Esophagus muscularis mucosa (tissue), 4 donors: Measurements from ENCODE around the gene CDCA5. TPM values are rescaled to one million over a fixed set of nuclear protein-coding genes. Genes with fewer than 3 reads are reported as not detected.

ENCODE experiments used
- DNase-seq: peaks from one replicate; pipeline ENCODE4 v3.0.0-alpha.2; 2017; ENCODE audit errors: extremely low spot score
- H3K27ac ChIP-seq, 4 donors: fragments of 200-600 bp; sonication (generic); replicated peaks in 1 of 4; 1 replicate in 3 of 4; 2 replicates in 1 of 4; pipeline ENCODE4 v1.5.1; 2016 to 2019; ENCODE audit warnings: mild to moderate bottlenecking in 1 of 4
- H3K27me3 ChIP-seq, 4 donors: fragments of 200-600 bp; sonication (generic); one replicate each; pipeline versions ENCODE4 v1.5.1 to v1.6.0; 2016 to 2019
- H3K36me3 ChIP-seq, 4 donors: fragments of 200-600 bp; sonication (generic); one replicate each; pipeline ENCODE4 v1.5.1; 2016 to 2019
- H3K4me1 ChIP-seq, 4 donors: fragments of 200-600 bp; sonication (generic); one replicate each; pipeline ENCODE4 v1.5.1; 2016 to 2019
- H3K4me3 ChIP-seq, 4 donors: fragments of 200-600 bp; sonication (generic); 1 replicate in 2 of 4; 2 replicates in 2 of 4; pipeline ENCODE4 v1.5.1; 2016 to 2019; ENCODE audit warnings: mild to moderate bottlenecking in 4 of 4, moderate library complexity in 1 of 4
- H3K9me3 ChIP-seq, 4 donors: fragments of 200-600 bp; sonication (generic); 1 replicate in 3 of 4; 2 replicates in 1 of 4; pipeline ENCODE4 v1.5.1; 2016 to 2019
- CTCF ChIP-seq, 3 experiments: fragments of 200-600 bp in 2 of 3; fragments of 450-650 bp in 1 of 3; sonication (generic) in 2 of 3; IDR thresholded peaks; one replicate each; pipeline ENCODE4 v1.5.1; 2017 to 2019; ENCODE audit warnings: antibody characterized with exemption in 3 of 3, mild to moderate bottlenecking in 2 of 3, moderate library complexity in 1 of 3
- EP300 ChIP-seq: sonication (generic); formaldehyde crosslinking; IDR thresholded peaks from one replicate; pipeline ENCODE4 v1.6.1; 2017; ENCODE audit warnings: antibody characterized with exemption
- POLR2A ChIP-seq: fragments of 450-650 bp; IDR thresholded peaks from one replicate; pipeline ENCODE4 v1.6.1; 2017; ENCODE audit warnings: antibody characterized with exemption, moderate library complexity, mild to moderate bottlenecking, low read depth
- POLR2AphosphoS5 ChIP-seq, 2 donors: sonication (generic); formaldehyde crosslinking; IDR thresholded peaks; one replicate each; pipeline ENCODE4 v1.6.1; 2017; ENCODE audit warnings: antibody characterized with exemption in 2 of 2
- WGBS: methylation state at CpG from one replicate; pipeline ENCODE4 v1.1.5; 2018; 5-methylcytosine and 5-hydroxymethylcytosine counted together
- intact Hi-C: fragments of 100-400 bp; cut with DNase I; formaldehyde crosslinking; loops from one replicate; pipeline ENCODE4 v1.15.1; 2023
- total RNA-seq, 4 donors: library from RNA; depleted of rRNA; stranded (reverse); fragments of >200 nt; gene quantifications; one replicate each; pipeline versions ENCODE4 v1.1.0 to v1.2.1, GENCODE V29; 2016

CDCA5 gene
- total RNA-seq, 4 donors from 2014 or later = 0.33 to 1.1 (median 0.38) TPM

GRCh38 chr11:65060913-65061408 lies 22.9 kb downstream of the CDCA5 start:
- Histone ChIP-seq H3K27me3 (no peaks in the 10 kb centered on the region), H3K9me3 (no peaks in the 10 kb centered on the region), H3K36me3 (no peaks in the 10 kb centered on the region), H3K4me3 (no peak overlapping the region), H3K4me1 (no peaks in the 10 kb centered on the region), H3K27ac (no peak overlapping the region)
- no peak for TF ChIP-seq POLR2AphosphoS5 (IDR thresholded peaks at IDR 0.05)
- no peak for TF ChIP-seq EP300
- TF ChIP-seq CTCF (IDR thresholded peaks at IDR 0.05) = peak in 2 of 3 experiments; percentile 16 to 25
- intact Hi-C loops = loop anchor here (10.0 kb wide), 1 partner anchor 694 kb away; no protein-coding TSS in a partner anchor
- no peak for DNase-seq
- 71% methylated on average over 9 of the region's 9 CpGs for whole genome bisulfite sequencing

DNA sequence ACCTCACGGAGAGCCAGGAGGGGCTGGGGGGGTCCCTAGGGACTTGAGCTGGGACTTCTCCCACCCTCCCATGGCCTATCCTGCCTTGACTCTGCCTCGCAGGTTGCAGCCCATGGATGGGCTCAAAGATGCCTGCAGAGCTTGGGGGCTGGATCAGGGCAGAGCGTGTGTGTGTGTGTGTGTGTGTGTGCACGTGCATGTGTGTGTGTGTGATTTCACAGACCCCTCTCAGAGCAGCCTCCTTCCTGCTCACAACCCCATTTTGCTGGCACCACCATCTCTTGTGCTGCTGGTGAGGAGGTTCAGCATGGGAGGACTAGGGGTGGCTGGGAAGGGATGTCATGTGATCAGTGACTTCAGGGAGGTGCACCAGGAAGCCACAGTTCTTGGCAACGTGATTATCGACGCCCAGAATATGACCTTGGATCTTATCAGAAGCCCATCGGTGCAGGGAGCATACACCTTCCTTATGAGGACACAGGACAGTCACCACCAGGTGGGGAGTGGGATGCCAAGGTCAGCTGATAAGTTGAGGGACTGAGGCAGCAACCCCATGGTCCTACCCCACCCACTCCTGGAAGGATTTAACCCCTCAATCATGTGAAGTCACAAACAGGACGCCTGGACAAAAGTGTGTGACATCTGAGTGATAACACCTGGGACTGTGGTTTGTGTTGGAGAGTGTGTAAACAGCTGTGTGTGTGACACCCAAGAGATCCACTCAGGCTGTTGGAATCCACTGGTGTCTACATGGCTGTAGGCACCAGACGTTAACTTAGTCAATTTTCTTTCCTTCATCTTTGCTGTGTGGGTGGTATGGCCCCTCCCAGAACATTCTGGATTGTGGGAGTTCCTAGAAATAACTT lies 23.6 kb downstream of the CDCA5 start:
- H3K4me1 ChIP-seq = no peaks in the 10 kb centered on the region
- intact Hi-C loops = loop anchor here (10.0 kb wide), 1 partner anchor 695 kb away; no protein-coding TSS in a partner anchor
- H3K36me3 ChIP-seq = no peaks in the 10 kb centered on the region
- no peak for DNase-seq
- no peak overlapping the region for H3K27ac ChIP-seq
- no peak for TF ChIP-seq POLR2A
- no peak for TF ChIP-seq POLR2AphosphoS5 (IDR thresholded peaks at IDR 0.05)
- no peak for TF ChIP-seq CTCF (IDR thresholded peaks at IDR 0.05)
- no peak for TF ChIP-seq EP300
- H3K27me3 ChIP-seq = no peaks in the 10 kb centered on the region
- no peak overlapping the region for H3K4me3 ChIP-seq
- H3K9me3 ChIP-seq = no peaks in the 10 kb centered on the region
- WGBS = 38% methylated on average over 6 of the region's 10 CpGs

- no peak for TF ChIP-seq EP300
- no peaks in the 10 kb centered on the region for H3K4me1 ChIP-seq
- H3K4me3 ChIP-seq = no peak overlapping the region
- H3K27me3 ChIP-seq = no peaks in the 10 kb centered on the region
- 69% methylated on average over 3 of the region's 3 CpGs for WGBS
- DNase-seq = no peak
- H3K36me3 ChIP-seq = no peaks in the 10 kb centered on the region
- intact Hi-C loops = no loop called here
- H3K9me3 ChIP-seq = no peaks in the 10 kb centered on the region
- H3K27ac ChIP-seq = no peak overlapping the region
Observed at GRCh38 chr11:65059523-65059922, 24.3 kb downstream of the CDCA5 start.

GRCh38 chr11:65058419-65059054 lies 25.3 kb downstream of the CDCA5 start, which contains the start of gene NAALADL1:
Gene NAALADL1 (minus strand): TSS chr11:65058553. CDS start chr11:65058521, 32 bp downstream.
- Histone ChIP-seq H3K4me3 (no peak within 1 kb of the TSS), H3K9me3 (no peaks in the 10 kb centered on the region), H3K27ac (no peak within 1 kb of the TSS), H3K27me3 (peaks cover 0 to under 1% (median 0%) of the 10 kb centered on the region in 4 donors), H3K36me3 (no peaks in the 10 kb centered on the region), H3K4me1 (no peaks in the 10 kb centered on the region)
- DNase-seq = no peak
- intact Hi-C loops = no loop called here
- 84% methylated on average over 7 of the region's 8 CpGs for WGBS
- TF ChIP-seq POLR2AphosphoS5 (IDR thresholded peaks at IDR 0.05) (no peak), CTCF (IDR thresholded peaks at IDR 0.05) (no peak), POLR2A (no peak), EP300 (no peak)

DNA sequence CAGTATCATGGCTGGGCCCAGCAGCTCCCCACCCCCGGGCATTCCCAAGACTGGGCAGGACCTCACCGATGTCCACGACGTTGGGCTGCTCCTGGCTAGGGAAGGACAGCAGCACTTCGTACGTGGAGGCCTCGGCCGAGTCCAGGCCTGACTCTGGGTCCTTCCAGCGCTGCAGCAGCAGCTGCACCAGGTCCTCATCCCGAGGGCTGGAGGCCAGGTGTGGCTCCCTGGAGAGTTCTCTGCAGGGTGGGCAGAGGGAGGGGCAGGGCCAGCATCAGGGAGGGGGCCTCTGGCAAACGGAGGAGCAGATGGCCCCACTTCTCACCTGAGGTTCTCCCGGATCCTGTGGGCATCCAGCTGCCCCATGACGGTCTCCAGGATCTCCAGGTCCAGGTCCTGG lies 25.8 kb downstream of the CDCA5 start:
- TF ChIP-seq CTCF (IDR thresholded peaks at IDR 0.05) (no peak), POLR2AphosphoS5 (IDR thresholded peaks at IDR 0.05) (no peak), EP300 (no peak), POLR2A (no peak)
- Histone ChIP-seq H3K27me3 (peaks cover 0 to 6% (median 0%) of the 10 kb centered on the region in 4 donors), H3K27ac (no peak overlapping the region), H3K4me1 (no peaks in the 10 kb centered on the region), H3K36me3 (no peaks in the 10 kb centered on the region), H3K4me3 (no peak overlapping the region), H3K9me3 (no peaks in the 10 kb centered on the region)
- 80% methylated on average over 1 of the region's 13 CpGs for WGBS
- intact Hi-C loops = no loop called here
- DNase-seq = no peak
